ENCODE results near the gene SKOR2. TPM values are rescaled to one million over a fixed set of nuclear protein-coding genes. Genes with fewer than 3 reads are reported as not detected.

Gene SKOR2
- total and polyA plus RNA-seq, 12 donors = not detected

DNA sequence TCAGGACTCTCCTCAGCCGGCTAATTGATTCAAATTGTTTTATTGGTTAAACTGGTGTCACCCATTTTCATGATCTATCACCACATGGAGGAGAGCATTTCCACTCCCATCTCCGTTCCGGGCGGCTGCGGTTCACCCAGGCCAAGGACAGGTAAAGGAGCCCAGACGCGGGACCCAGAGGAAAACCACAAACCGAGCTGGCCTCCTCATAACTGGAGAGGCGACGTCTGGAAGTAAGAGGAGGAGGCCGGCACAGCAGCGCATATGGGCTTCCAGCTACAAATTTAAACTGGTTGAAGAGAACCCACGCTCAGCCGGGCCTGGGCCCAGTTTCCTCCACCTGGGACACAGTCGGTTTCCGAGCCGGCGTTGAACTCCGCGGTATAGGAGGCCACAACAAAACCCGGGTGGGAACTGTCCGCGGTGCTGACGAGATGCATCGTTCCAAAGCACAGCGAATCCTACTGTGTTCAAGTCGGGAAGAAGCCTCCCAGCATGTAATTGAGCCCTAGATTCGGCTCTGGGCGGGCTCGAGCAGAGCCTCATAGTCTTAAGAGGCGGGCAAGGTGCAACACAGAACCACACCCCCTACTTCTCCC lies 3.0 kb upstream of the SKOR2 start:
- TF ChIP-seq, protein P1, sequence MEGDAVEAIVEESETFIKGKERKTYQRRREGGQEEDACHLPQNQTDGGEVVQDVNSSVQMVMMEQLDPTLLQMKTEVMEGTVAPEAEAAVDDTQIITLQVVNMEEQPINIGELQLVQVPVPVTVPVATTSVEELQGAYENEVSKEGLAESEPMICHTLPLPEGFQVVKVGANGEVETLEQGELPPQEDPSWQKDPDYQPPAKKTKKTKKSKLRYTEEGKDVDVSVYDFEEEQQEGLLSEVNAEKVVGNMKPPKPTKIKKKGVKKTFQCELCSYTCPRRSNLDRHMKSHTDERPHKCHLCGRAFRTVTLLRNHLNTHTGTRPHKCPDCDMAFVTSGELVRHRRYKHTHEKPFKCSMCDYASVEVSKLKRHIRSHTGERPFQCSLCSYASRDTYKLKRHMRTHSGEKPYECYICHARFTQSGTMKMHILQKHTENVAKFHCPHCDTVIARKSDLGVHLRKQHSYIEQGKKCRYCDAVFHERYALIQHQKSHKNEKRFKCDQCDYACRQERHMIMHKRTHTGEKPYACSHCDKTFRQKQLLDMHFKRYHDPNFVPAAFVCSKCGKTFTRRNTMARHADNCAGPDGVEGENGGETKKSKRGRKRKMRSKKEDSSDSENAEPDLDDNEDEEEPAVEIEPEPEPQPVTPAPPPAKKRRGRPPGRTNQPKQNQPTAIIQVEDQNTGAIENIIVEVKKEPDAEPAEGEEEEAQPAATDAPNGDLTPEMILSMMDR (IDR thresholded peaks at IDR 0.05) = no peak
- H3K4me1 ChIP-seq = peaks cover 0 to 8% (median 2%) of the 10 kb centered on the region in 9 donors
- intact Hi-C loops (cut with DNase I) = no loop called here
- ATAC-seq (peak in 5 of 8 donors; percentile 29 to 61 (median 53)), DNase-seq (peak; percentile 25 to 40)
- 1 to 3% methylated on average over 31 of the region's 31 CpGs for WGBS, 2 donors
- peaks cover 24 to 100% (median 100%) of the 10 kb centered on the region in 7 donors for H3K27me3 ChIP-seq
- no peaks in the 10 kb centered on the region for H3K9me3 ChIP-seq
- no peak overlapping the region for H3K4me3 ChIP-seq
- H3K36me3 ChIP-seq = no peaks in the 10 kb centered on the region
- H3K27ac ChIP-seq = no peak overlapping the region

DNA sequence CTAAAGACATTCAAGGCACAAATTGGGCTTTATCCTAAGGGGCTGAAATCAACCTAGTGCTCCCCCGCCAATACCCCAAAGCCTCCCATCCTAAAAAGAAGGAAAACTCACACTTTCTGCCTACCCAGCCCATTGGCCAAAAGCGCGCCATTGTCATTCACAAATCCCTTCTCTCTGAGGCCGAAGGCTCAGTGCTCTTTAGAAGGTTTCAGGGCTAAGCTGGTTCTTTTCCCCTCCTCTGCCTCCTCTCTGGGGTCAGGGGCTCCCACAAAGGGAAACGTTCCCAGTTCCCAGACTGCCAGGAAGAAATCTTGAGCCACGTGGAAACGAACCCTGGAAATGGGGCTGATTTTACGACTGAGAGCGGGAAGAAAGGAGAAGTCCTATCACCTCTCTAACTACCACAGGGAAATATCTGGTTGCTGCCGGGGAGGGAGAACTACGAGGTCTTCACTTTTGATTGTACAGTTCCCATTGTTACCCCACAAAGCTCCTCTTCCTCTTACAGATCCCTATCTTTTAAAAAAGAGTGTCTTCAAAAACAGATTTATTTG lies 1.7 kb upstream of the SKOR2 start:
- intact Hi-C loops (cut with DNase I) = no loop called here
- H3K9me3 ChIP-seq = no peaks in the 10 kb centered on the region
- DNase-seq = no peak
- peaks cover 33 to 100% (median 100%) of the 10 kb centered on the region in 7 donors for H3K27me3 ChIP-seq
- H3K36me3 ChIP-seq = no peaks in the 10 kb centered on the region
- no peak for ATAC-seq
- TF ChIP-seq, protein P1 (IDR thresholded peaks at IDR 0.05) = no peak
- H3K4me3 ChIP-seq = no peak overlapping the region
- WGBS, 2 donors = 4 to 5% methylated on average over 11 of the region's 11 CpGs
- no peak overlapping the region for H3K27ac ChIP-seq
- H3K4me1 ChIP-seq = peaks cover 0 to 8% (median 2%) of the 10 kb centered on the region in 9 donors

DNA sequence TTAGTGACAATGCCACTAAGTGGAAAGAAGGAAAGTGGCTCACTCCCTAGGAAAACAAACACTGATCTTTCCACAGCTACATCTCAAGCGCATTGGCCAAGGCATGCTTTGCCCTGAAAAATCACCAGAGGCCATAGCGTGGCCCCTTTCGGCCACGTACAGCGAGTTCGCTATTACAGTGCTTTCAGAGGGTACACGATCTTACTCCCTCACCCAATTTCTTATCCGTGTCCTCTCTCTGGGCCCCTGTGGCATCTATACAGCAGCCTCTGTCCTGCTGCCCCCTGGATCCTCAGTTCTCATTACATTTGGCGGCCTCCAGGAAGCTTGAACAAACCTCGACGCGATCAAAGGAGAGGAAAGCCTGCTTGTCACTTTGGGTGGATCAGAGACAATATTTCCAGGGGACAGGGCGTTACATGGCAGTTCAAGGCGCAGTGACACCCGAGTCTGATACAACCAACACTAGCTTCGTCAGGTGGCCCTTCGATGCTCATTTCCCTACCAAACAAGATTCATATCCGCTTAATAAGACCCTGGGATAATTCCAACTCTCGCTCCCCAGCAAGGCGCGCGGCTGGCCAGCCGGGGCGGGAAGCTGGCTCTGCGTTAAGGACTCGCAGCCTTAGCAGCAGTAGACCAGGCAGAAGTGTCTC lies 941 bp downstream of the SKOR2 start:
- TF ChIP-seq, protein P1 (IDR thresholded peaks at IDR 0.05) = no peak
- H3K4me1 ChIP-seq = peaks cover 0 to 8% (median 2%) of the 10 kb centered on the region in 9 donors
- H3K4me3 ChIP-seq = no peak overlapping the region
- DNase-seq (no peak), ATAC-seq (no peak)
- H3K36me3 ChIP-seq = no peaks in the 10 kb centered on the region
- H3K9me3 ChIP-seq = no peaks in the 10 kb centered on the region
- H3K27me3 ChIP-seq = peaks cover 39 to 100% (median 98%) of the 10 kb centered on the region in 7 donors
- intact Hi-C loops (cut with DNase I) = no loop called here
- 3 to 4% methylated on average over 26 of the region's 26 CpGs for WGBS, 2 donors
- H3K27ac ChIP-seq = no peak overlapping the region

DNA sequence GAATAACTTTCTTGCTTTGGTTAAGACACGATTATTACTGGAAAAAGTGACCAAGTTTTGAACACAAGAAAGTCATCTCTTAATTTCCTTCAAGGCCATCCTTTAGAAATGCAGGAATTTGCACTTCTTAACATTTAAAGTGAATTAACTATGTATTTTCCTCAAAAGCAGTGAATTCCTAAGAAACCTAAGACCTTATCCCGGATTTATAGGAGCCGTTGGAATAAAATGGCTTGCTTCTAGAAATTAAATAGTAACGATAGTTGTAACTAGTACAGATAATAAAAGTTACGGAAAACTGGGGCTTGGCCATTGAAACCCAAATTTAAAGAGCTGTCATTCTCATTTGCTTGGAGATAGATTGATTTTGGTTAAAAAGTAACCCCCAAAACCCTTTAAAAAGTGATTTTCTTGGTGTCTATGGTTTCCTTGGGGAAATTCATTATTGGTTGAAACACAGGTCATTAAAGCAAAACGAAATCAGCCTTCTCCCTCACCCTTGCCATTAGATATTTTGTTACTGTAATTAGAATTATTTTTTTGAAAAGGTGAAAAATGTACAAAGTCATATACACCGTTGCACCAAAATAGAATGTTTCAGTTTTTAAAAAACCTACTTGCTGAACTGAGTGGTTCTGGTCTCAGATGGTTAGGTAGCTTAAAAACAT lies 2.0 kb downstream of the SKOR2 start:
- Histone ChIP-seq H3K9me3 (no peaks in the 10 kb centered on the region), H3K4me1 (peaks cover 0 to 8% (median 2%) of the 10 kb centered on the region in 9 donors), H3K27me3 (peaks cover 39 to 100% (median 98%) of the 10 kb centered on the region in 7 donors), H3K36me3 (no peaks in the 10 kb centered on the region), H3K4me3 (no peak overlapping the region), H3K27ac (no peak overlapping the region)
- intact Hi-C loops (cut with DNase I) = no loop called here
- WGBS, 2 donors = 8% methylated on average over 7 of the region's 7 CpGs
- TF ChIP-seq, protein P1 (IDR thresholded peaks at IDR 0.05) = no peak
- no peak for ATAC-seq
- DNase-seq = no peak

Data from heart right ventricle (tissue), 16 donors.